ENCODE results near the gene GRIA2.
A peak's percentile ranks its signal among the peaks of the same experiment; 100 is the strongest.

Gene GRIA2

DNA sequence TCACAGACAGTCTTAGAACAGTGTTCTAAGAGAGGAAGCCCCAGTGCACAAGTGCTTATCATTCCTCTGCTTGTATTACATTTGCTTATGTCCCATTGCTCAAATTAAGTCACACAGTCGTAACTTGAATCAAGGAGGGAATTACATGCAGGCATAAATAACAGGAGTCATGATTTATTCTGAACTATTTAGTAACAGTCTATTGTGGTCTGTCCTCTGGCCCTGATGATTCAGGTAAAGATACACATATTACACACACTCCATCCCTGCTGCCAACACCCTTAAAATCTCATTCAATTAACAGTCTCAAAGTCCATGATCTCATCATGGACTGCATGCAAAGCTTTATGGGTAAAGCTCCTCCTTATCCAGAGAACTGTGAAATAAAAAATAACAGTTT, 60.1 kb downstream of the GRIA2 start:
- no peak overlapping the region for H3K4me3 ChIP-seq (ENCODE audit: control insufficient read depth, low read depth, low read length)
- DNase-seq (ENCODE audit: low read depth), result peak; percentile 11

DNA sequence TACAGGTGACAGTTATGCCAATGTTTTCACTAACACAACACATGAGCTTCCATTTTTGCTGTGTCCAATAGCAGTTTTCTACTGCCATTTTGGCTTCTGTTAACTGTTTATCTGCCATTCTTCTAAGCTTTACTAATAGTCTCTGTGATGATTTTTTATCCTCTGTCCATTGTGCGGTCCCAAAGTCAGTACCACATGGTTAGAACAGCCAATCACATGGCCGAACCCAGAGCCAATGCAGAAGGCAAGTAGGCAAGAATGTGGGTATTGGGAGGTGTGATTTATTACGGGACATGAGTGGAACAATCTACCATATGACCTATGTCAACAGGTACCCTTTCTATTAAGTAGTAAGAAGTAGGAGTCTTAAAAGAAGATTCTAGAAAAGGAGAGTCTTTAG, 61.5 kb downstream of the GRIA2 start:
- DNase-seq (ENCODE audit: low read depth), result no peak
- TF ChIP-seq, protein P1, sequence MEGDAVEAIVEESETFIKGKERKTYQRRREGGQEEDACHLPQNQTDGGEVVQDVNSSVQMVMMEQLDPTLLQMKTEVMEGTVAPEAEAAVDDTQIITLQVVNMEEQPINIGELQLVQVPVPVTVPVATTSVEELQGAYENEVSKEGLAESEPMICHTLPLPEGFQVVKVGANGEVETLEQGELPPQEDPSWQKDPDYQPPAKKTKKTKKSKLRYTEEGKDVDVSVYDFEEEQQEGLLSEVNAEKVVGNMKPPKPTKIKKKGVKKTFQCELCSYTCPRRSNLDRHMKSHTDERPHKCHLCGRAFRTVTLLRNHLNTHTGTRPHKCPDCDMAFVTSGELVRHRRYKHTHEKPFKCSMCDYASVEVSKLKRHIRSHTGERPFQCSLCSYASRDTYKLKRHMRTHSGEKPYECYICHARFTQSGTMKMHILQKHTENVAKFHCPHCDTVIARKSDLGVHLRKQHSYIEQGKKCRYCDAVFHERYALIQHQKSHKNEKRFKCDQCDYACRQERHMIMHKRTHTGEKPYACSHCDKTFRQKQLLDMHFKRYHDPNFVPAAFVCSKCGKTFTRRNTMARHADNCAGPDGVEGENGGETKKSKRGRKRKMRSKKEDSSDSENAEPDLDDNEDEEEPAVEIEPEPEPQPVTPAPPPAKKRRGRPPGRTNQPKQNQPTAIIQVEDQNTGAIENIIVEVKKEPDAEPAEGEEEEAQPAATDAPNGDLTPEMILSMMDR (conservative IDR thresholded peaks at IDR 0.05; ENCODE audit: control insufficient read depth, insufficient read depth, low read depth, low read length), result no peak
- H3K4me3 ChIP-seq (ENCODE audit: control insufficient read depth, low read depth, low read length), result no peak overlapping the region

More for the DNA sequence above, 60.1 kb downstream of the GRIA2 start:
- TF ChIP-seq, protein P1 (conservative IDR thresholded peaks at IDR 0.05; ENCODE audit: control insufficient read depth, insufficient read depth, low read depth, low read length), result no peak

DNA sequence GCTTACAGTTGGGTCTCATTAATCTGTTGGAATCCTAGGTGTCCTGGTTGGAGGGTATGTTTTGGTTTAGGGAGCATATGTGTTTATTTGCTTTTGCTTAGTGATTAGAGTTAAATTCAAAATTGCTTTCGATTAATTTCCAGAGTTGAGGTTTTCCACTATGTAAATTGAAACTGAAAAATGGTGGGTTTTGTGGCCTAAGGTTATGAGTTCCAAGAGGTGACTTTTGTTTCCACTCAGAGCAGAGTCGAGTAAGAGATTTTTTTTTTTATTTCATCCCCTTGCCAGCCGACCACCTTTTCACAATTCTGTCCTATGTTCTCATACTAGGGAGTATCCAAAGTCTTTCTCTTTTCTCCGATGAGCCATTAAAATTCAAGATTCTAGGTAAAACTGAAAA, 66.9 kb downstream of the GRIA2 start:
- no peak for DNase-seq (ENCODE audit: low read depth)
- TF ChIP-seq, protein P1 (conservative IDR thresholded peaks at IDR 0.05; ENCODE audit: control insufficient read depth, insufficient read depth, low read depth, low read length), result no peak
- H3K4me3 ChIP-seq (ENCODE audit: control insufficient read depth, low read depth, low read length), result no peak overlapping the region

DNA sequence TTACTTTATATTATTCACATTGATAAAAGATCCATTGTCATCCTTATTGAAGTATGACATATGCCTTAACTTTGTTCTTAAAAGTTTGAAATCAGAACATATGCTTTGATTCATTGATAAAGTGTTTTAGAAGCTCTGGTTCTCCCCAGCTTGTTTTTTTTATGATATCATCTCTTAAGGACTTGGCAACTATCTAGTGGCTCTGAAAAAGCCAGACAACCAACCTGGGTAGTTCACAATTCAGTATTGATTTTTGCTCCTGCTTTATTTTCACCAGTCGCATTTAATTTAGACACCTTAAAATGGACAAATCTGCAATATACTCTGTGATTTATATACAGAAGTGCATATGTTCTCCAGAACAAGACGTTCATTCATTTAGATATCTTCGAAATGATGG, 70.1 kb downstream of the GRIA2 start:
- H3K4me3 ChIP-seq (ENCODE audit: control insufficient read depth, low read depth, low read length), result no peak overlapping the region
- TF ChIP-seq, protein P1 (conservative IDR thresholded peaks at IDR 0.05; ENCODE audit: control insufficient read depth, insufficient read depth, low read depth, low read length), result no peak

DNA sequence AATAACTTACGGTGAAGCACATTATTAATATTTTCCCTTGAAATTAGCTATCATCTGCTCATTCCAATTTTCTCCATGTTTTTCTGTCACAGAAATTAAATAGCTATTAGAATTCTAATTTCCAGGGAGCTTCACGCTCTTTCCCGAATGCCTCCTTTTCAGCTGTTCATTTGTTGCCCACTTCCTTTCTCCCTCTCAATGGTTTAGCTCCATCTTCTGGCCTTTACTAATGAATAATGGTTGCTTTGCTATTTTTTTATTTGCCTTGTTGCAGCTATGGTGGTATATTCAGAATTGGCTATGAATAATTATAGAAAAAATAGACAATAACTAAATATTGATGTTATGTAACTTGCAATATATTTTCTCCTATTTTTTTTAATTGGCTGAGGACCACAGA, 70.5 kb downstream of the GRIA2 start:
- TF ChIP-seq, protein P1 (conservative IDR thresholded peaks at IDR 0.05; ENCODE audit: control insufficient read depth, insufficient read depth, low read depth, low read length), result peak; percentile 12
- H3K4me3 ChIP-seq (ENCODE audit: control insufficient read depth, low read depth, low read length), result no peak overlapping the region
- DNase-seq (ENCODE audit: low read depth), result peak; percentile 10

More for the DNA sequence above, 70.1 kb downstream of the GRIA2 start:
- DNase-seq (ENCODE audit: low read depth), result no peak

DNA sequence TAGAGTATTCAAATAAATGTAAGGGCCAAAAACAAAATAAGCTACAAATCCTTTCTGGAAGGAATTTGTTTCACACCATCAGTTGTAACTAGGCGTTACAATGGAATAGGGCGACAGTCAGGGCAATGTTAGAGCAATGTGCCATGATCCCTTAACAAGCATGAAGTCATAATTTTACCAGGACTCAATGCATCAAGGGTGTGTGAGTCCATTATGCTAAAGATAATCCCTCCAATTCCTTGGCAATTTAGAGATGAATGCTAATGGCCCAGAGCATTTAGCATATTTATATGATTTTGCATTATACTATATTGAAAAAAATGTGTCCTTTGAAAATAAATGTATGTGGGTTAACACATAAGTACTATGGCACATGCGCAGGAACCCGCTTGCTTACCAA, 73.1 kb downstream of the GRIA2 start:
- TF ChIP-seq, protein P1 (conservative IDR thresholded peaks at IDR 0.05; ENCODE audit: control insufficient read depth, insufficient read depth, low read depth, low read length), result no peak
- no peak for DNase-seq (ENCODE audit: low read depth)

DNA sequence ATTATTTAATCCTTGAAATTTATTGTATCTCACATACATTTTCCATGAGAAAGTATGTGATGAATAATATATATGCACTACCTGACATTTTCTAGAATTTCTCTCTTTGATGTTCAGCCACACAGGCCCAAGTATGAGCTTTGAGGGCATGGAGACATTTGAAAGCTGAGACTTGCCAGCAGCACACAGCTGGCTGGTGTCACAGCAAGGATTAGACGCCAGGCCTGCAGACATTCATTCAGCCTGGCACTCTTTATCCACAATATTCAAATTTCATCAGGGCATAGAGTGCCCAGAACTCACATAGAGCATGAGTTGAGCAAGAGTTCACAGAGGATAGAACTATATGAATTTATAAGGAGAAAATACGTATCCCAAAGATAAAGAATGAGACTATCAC, 74.0 kb downstream of the GRIA2 start:
- no peak overlapping the region for H3K4me3 ChIP-seq (ENCODE audit: control insufficient read depth, low read depth, low read length)
- TF ChIP-seq, protein P1 (conservative IDR thresholded peaks at IDR 0.05; ENCODE audit: control insufficient read depth, insufficient read depth, low read depth, low read length), result no peak
- DNase-seq (ENCODE audit: low read depth), result no peak

More for the DNA sequence above, 73.1 kb downstream of the GRIA2 start:
- no peak overlapping the region for H3K4me3 ChIP-seq (ENCODE audit: control insufficient read depth, low read depth, low read length)

Measured in fibroblast of mammary gland (primary cell).